CD8-positive, alpha-beta memory T cell (primary cell): ENCODE results near the gene HOXB5. TPM values are rescaled to one million over a fixed set of nuclear protein-coding genes. Genes with fewer than 3 reads are reported as not detected.

Experiments used
- CTCF ChIA-PET: fragments of 350-600 bp; sonication (Branson Sonifier 250); formaldehyde crosslinking; loops from one replicate; lab custom pipeline; 2021; ENCODE audit warnings: antibody characterized with exemption; lab: Charles Lee
- POLR2A ChIA-PET: fragments of 350-600 bp; sonication (Branson Sonifier 250); formaldehyde crosslinking; loops from one replicate; lab custom pipeline; 2021; ENCODE audit warnings: antibody characterized with exemption; lab: Charles Lee
- DNase-seq, 5 donors: peaks; one replicate each; pipeline versions ENCODE4 v3.0.0 to v3.0.0-alpha.2; 2020 to 2022; ENCODE audit warnings: mixed read lengths in 1 of 5
- H3K27ac ChIP-seq: one replicate; pipeline ENCODE4 v1.7.0; 2013; ENCODE audit warnings: low read depth, mild to moderate bottlenecking, low read length, moderate library complexity
- H3K27me3 ChIP-seq: 2 replicates; pipeline ENCODE4 v1.7.0; 2013; ENCODE audit warnings: low read length, mild to moderate bottlenecking; ENCODE audit not compliant: insufficient read depth, poor library complexity, severe bottlenecking
- H3K36me3 ChIP-seq: 2 replicates; pipeline ENCODE4 v1.7.0; 2013; ENCODE audit warnings: mild to moderate bottlenecking, low read length, moderate library complexity; ENCODE audit not compliant: insufficient read depth
- H3K4me1 ChIP-seq: 2 replicates; pipeline ENCODE4 v1.7.0; 2013; ENCODE audit warnings: mild to moderate bottlenecking, low read length, moderate library complexity; ENCODE audit not compliant: insufficient read depth
- H3K4me3 ChIP-seq: 2 replicates; pipeline ENCODE4 v1.7.0; 2013; ENCODE audit warnings: mild to moderate bottlenecking, low read length
- H3K9me3 ChIP-seq: 2 replicates; pipeline ENCODE4 v1.7.0; 2013; ENCODE audit warnings: mild to moderate bottlenecking, low read length
- H3K27ac Mint-ChIP-seq, 8 donors: one replicate each; pipeline ENCODE4 v1.8.0; 2020 to 2021; ENCODE audit warnings: mixed read lengths in 8 of 8, mild to moderate bottlenecking in 6 of 8, inconsistent platforms in 3 of 8, moderate library complexity in 3 of 8
- H3K27me3 Mint-ChIP-seq, 2 donors: one replicate each; pipeline ENCODE4 v1.8.0; 2020 to 2021; ENCODE audit warnings: mixed read lengths in 2 of 2, mild to moderate bottlenecking in 1 of 2, moderate library complexity in 1 of 2
- H3K36me3 Mint-ChIP-seq, 3 donors: one replicate each; pipeline ENCODE4 v1.8.0; 2020 to 2021; ENCODE audit warnings: mixed read lengths in 3 of 3, inconsistent platforms in 1 of 3, mild to moderate bottlenecking in 1 of 3
- H3K4me1 Mint-ChIP-seq, 3 donors: one replicate each; pipeline ENCODE4 v1.8.0; 2020 to 2021; ENCODE audit warnings: mixed read lengths in 3 of 3, inconsistent platforms in 1 of 3, mild to moderate bottlenecking in 1 of 3
- H3K4me3 Mint-ChIP-seq, 7 donors: one replicate each; pipeline ENCODE4 v1.8.0; 2020 to 2021; ENCODE audit warnings: mixed read lengths in 7 of 7, mild to moderate bottlenecking in 6 of 7, moderate library complexity in 4 of 7, inconsistent platforms in 2 of 7
- H3K9me3 Mint-ChIP-seq, 5 donors: one replicate each; pipeline ENCODE4 v1.8.0; 2020 to 2022; ENCODE audit warnings: mixed read lengths in 5 of 5, mild to moderate bottlenecking in 3 of 5, moderate library complexity in 2 of 5, inconsistent platforms in 1 of 5
- polyA plus RNA-seq: library from polyadenylated mRNA; unstranded; fragments of 300-500 nt; fragmentation: Illumina TruSeq; gene quantifications from one replicate; pipeline ENCODE4 v1.2.3, GENCODE V29; 2021
- total RNA-seq, 2 experiments: library from RNA; stranded (reverse); gene quantifications; one replicate each; pipeline ENCODE4 v1.2.3, GENCODE V29; 2021

Gene HOXB5
- total and polyA plus RNA-seq, 3 experiments from 2014 or later = not detected

GRCh38 chr17:48616717-48617470, 23.3 kb upstream of the HOXB5 start:
- ChIA-PET CTCF (interaction anchor here (1.3 to 2.2 kb wide), 8 partner anchors 19 to 592 kb away, joined by 4 to 18 read pairs (median 7); partner anchors contain the start of gene HOXB5), POLR2A (no interaction called here)
- Histone ChIP-seq H3K9me3 (no peaks in the 10 kb centered on the region), H3K4me3 (no peak overlapping the region), H3K27ac (no peak overlapping the region), H3K36me3 (no peaks in the 10 kb centered on the region), H3K27me3 (peaks cover 80% of the 10 kb centered on the region), H3K4me1 (peaks cover 44% of the 10 kb centered on the region)
- peak overlapping the region in 2 of 7 donors; percentile 12 to 60 for H3K4me3 Mint-ChIP-seq
- H3K36me3 Mint-ChIP-seq = peaks cover 0 to 2% (median 0%) of the 10 kb centered on the region in 3 donors
- peaks cover 41 to 59% (median 55%) of the 10 kb centered on the region in 3 donors for H3K4me1 Mint-ChIP-seq
- H3K27me3 Mint-ChIP-seq = peaks cover 82 to 89% of the 10 kb centered on the region in 2 donors
- H3K27ac Mint-ChIP-seq = peak overlapping the region in 1 of 8 donors; percentile 57
- DNase-seq = no peak
- peaks cover 0 to 4% (median 0%) of the 10 kb centered on the region in 5 donors for H3K9me3 Mint-ChIP-seq

GRCh38 chr17:48615963-48616716, 22.6 kb upstream of the HOXB5 start:
- Histone ChIP-seq H3K36me3 (no peaks in the 10 kb centered on the region), H3K4me1 (peaks cover 49% of the 10 kb centered on the region), H3K4me3 (no peak overlapping the region), H3K27ac (no peak overlapping the region), H3K9me3 (no peaks in the 10 kb centered on the region), H3K27me3 (peaks cover 82% of the 10 kb centered on the region)
- Mint-ChIP-seq H3K9me3 (peaks cover 0 to 4% (median 0%) of the 10 kb centered on the region in 5 donors), H3K27ac (peak overlapping the region in 3 of 8 donors; percentile 34 to 57 (median 57)), H3K4me3 (peak overlapping the region in 3 of 7 donors; percentile 21 to 60 (median 45)), H3K27me3 (peaks cover 85 to 88% of the 10 kb centered on the region in 2 donors), H3K36me3 (peaks cover 0 to 2% (median 0%) of the 10 kb centered on the region in 3 donors), H3K4me1 (peaks cover 47 to 66% (median 63%) of the 10 kb centered on the region in 3 donors)
- CTCF ChIA-PET = interaction anchor here (1.0 to 1.4 kb wide), 3 partner anchors 16 to 264 kb away, joined by 3 to 4 read pairs (median 3); no protein-coding TSS in a partner anchor
- POLR2A ChIA-PET = interaction anchor here (0.8 kb wide), 1 partner anchor 29 kb away, joined by 3 read pairs; no protein-coding TSS in a partner anchor
- no peak for DNase-seq

DNA sequence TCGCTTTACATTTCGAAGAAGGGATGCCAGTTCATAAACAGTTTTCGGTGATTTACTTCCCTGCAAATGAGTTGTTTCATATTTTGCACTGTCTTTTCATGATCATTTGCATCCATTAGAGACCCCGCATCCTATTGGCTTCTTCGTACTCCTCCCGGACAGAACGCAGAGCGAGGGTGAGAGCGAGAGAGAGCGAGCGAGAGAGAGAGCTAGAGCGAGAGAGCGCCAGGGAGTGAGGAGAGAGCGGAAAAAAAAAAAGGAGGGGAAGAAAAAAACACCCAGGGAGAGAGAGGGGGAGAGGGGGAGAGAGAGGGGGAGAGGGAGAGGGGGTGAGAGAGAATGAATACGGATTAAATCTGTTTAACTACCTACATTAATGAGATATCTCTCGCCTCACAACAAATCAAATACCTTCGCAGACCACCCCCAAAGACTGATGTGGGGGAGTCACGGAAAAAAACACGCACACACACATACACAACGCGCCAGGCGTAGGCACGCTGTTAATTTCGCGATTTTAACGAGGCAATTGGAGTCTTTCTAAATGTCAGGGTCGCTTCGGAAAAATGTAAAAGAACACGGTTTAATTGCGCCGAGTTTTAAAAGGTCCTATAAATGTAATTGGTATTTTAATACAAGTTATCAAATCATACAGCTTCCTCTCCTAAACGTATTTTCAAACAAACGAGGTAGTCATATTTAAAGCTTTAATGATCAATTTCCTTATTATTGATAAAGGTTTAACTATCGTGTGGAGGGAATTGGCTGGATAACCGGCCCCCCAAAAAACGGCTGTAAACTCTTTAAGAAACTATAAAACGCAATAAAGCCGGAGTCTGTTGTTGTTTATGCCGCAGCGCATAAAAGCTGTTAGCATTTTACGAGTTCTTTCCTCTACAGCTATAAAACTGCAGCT, 21.7 kb upstream of the HOXB5 start, which contains the start of gene HOXB8:
HOXB8 (minus strand) TSS at position 246 of the 916 bp plus-strand sequence. CDS start 588 bp downstream, outside the sequence.
- peaks cover 0 to 4% (median 0%) of the 10 kb centered on the region in 5 donors for H3K9me3 Mint-ChIP-seq
- Histone ChIP-seq H3K27me3 (peaks cover 82% of the 10 kb centered on the region), H3K4me1 (peaks cover 57% of the 10 kb centered on the region), H3K27ac (no peak within 1 kb of the TSS), H3K9me3 (no peaks in the 10 kb centered on the region), H3K4me3 (no peak within 1 kb of the TSS), H3K36me3 (no peaks in the 10 kb centered on the region)
- POLR2A ChIA-PET = interaction anchor here (0.5 to 0.8 kb wide), 2 partner anchors 28 to 73 kb away, joined by 3 read pairs; no protein-coding TSS in a partner anchor
- peak within 1 kb of the TSS; percentile 19 to 88 (median 76) for H3K4me3 Mint-ChIP-seq
- peaks cover 0 to 6% (median 2%) of the 10 kb centered on the region in 3 donors for H3K36me3 Mint-ChIP-seq
- no peak for DNase-seq
- H3K27me3 Mint-ChIP-seq = peaks cover 82 to 85% of the 10 kb centered on the region in 2 donors
- peak within 1 kb of the TSS in 3 of 8 donors; percentile 43 to 57 (median 57) for H3K27ac Mint-ChIP-seq
- CTCF ChIA-PET = interaction anchor here (1.0 to 1.4 kb wide), 3 partner anchors 17 to 264 kb away, joined by 3 to 4 read pairs (median 3); no protein-coding TSS in a partner anchor
- peaks cover 51 to 75% (median 68%) of the 10 kb centered on the region in 3 donors for H3K4me1 Mint-ChIP-seq

- peak in 1 of 5 donors; percentile 30 for DNase-seq
- Mint-ChIP-seq H3K4me3 (peak overlapping the region; percentile 43 to 88 (median 76)), H3K27ac (peak overlapping the region in 2 of 8 donors; percentile 43 to 51), H3K9me3 (peaks cover 0 to 4% (median 0%) of the 10 kb centered on the region in 5 donors), H3K27me3 (peaks cover 78 to 84% of the 10 kb centered on the region in 2 donors), H3K4me1 (peaks cover 49 to 74% (median 65%) of the 10 kb centered on the region in 3 donors), H3K36me3 (peaks cover 0 to 6% (median 2%) of the 10 kb centered on the region in 3 donors)
- Histone ChIP-seq H3K27me3 (peaks cover 80% of the 10 kb centered on the region), H3K4me3 (no peak overlapping the region), H3K9me3 (no peaks in the 10 kb centered on the region), H3K4me1 (peaks cover 63% of the 10 kb centered on the region), H3K27ac (no peak overlapping the region), H3K36me3 (no peaks in the 10 kb centered on the region)
- CTCF ChIA-PET = interaction anchor here (1.2 to 2.4 kb wide), 4 partner anchors 10 to 307 kb away, joined by 3 to 25 read pairs (median 4); partner anchors contain the start of gene HOXB9
- POLR2A ChIA-PET = interaction anchor here (0.5 kb wide), 2 partner anchors 10 to 1433 kb away, joined by 3 to 9 read pairs; no protein-coding TSS in a partner anchor
These were observed 20.5 kb upstream of the HOXB5 start for GRCh38 chr17:48613862-48614694.

- peak in 4 of 5 donors; percentile 46 to 67 (median 50) for DNase-seq
- peak overlapping the region; percentile 81 to 91 (median 88) for H3K4me3 Mint-ChIP-seq
- CTCF ChIA-PET = interaction anchor here (0.7 to 2.4 kb wide), 12 partner anchors 11 to 533 kb away, joined by 3 to 25 read pairs (median 3); partner anchors contain the start of gene HOXB9
- H3K27me3 Mint-ChIP-seq = peaks cover 77 to 82% of the 10 kb centered on the region in 2 donors
- peaks cover 0 to 4% (median 0%) of the 10 kb centered on the region in 5 donors for H3K9me3 Mint-ChIP-seq
- peaks cover 0 to 6% (median 2%) of the 10 kb centered on the region in 3 donors for H3K36me3 Mint-ChIP-seq
- H3K4me1 Mint-ChIP-seq = peaks cover 40 to 65% (median 55%) of the 10 kb centered on the region in 3 donors
- H3K27ac ChIP-seq = no peak overlapping the region
- H3K4me1 ChIP-seq = peaks cover 53% of the 10 kb centered on the region
- H3K27me3 ChIP-seq = peaks cover 70% of the 10 kb centered on the region
- H3K27ac Mint-ChIP-seq = peak overlapping the region in 3 of 8 donors; percentile 3 to 51 (median 43)
- no peaks in the 10 kb centered on the region for H3K36me3 ChIP-seq
- H3K9me3 ChIP-seq = no peaks in the 10 kb centered on the region
- H3K4me3 ChIP-seq = peak overlapping the region; percentile 62
- POLR2A ChIA-PET = interaction anchor here (0.5 to 0.7 kb wide), 4 partner anchors 12 to 226 kb away, joined by 3 read pairs; no protein-coding TSS in a partner anchor
These were observed 19.5 kb upstream of the HOXB5 start for GRCh38 chr17:48612854-48613691.
